ENCODE measurements around the gene PTPN3.

Gene PTPN3

GRCh38 chr9:109453210-109453842 lies 44.8 kb downstream of the PTPN3 start:
- DNase-seq (ENCODE audit: low read depth in 2 of 2), result no peak

DNA sequence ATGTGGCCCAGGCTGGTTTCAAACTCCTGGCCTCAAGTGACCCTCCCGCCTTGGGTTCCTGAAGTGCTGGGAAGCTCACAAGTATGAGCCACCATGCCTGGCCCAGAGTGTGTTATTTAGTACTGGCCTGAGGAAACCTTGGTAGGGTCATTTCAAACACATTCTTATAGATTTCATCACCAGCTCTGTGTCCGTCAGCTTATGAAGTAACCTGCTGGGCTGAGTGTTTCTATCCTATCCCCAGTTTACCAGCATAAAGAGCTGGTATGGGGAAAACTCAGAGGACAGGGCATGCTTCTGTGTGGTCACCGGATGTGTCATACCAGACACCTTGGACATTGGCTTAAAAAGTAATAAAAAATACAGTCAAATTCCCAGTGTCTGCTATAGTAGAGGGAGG lies 45.3 kb downstream of the PTPN3 start:
- no peak for DNase-seq (ENCODE audit: low read depth in 2 of 2)

DNA sequence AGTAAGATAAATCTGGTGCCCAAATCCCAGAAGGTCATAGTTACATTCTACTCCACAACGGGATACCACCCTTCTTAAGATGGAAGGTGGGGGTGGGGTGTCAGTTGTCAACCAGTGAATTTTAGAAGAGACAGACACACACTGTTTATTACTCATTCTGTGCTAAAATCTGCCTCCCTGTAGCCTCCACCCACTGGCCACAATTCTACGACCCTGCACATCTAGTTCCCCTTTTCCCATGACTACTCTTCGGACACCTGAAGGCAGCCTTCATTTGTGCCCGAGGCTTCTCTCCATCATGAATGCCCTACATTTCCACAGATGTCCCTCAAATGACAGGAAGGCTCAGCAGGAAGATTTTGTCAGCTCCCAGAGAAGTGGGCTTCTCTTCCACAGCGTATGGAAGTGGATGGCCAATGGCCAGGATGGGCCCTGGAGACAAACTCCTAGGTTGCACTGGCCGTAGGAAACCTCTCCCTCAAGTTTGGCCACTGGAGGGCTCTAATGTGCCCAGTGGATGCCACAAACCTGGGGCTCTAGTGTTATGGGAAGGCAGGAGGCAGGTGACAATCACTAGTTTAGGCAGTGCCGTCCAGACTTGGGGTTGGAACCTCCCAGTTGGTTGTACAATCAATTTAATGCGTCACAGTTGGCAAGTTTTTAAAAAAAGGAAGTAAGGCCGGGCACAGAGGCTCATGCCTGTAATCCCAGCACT lies 46.6 kb downstream of the PTPN3 start:
- no peak for DNase-seq (ENCODE audit: low read depth in 2 of 2)

GRCh38 chr9:109450346-109450745 lies 47.8 kb downstream of the PTPN3 start:
- DNase-seq (ENCODE audit: low read depth in 2 of 2), result no peak

GRCh38 chr9:109449036-109449798 lies 48.9 kb downstream of the PTPN3 start:
- DNase-seq (ENCODE audit: low read depth in 2 of 2), result no peak

- DNase-seq (ENCODE audit: low read depth in 2 of 2), result no peak
Observed at GRCh38 chr9:109448223-109448622, 49.9 kb downstream of the PTPN3 start.

DNA sequence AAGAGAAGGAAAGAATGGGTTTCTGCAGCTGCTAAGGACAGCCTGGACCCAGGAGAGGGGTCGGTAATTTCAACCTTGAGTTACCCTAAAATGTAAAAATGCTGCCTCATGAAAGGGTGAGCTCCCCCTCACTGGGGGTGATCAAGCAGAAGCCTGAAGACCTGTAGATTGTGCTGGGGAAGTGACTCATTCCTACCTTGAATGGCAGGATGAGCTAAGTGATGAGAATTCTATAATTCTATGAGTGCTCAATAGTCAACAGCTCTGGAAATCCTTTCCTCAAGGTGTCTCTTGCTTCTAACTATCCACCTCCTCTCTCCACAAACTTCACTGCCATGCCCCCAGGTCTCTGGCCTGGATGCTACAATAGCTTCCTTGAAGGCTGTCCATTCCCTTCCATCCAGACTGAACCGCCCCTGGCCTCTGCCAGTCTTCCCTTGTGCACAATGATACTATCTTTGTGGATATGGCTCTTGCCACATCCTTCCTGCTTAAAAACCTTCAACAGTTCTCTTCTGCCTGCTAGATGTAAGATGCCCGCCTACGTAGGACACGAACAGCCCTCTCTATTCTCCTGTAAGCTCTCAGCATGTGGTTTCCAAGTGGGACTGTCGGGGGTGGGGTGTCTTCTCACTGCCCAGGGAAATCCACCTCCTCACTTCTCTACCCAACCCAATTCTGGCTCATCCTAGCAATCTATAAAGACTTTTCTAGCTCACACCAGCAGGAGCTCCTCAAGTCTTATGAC lies 50.6 kb downstream of the PTPN3 start:
- no peak for DNase-seq (ENCODE audit: low read depth in 2 of 2)

DNA sequence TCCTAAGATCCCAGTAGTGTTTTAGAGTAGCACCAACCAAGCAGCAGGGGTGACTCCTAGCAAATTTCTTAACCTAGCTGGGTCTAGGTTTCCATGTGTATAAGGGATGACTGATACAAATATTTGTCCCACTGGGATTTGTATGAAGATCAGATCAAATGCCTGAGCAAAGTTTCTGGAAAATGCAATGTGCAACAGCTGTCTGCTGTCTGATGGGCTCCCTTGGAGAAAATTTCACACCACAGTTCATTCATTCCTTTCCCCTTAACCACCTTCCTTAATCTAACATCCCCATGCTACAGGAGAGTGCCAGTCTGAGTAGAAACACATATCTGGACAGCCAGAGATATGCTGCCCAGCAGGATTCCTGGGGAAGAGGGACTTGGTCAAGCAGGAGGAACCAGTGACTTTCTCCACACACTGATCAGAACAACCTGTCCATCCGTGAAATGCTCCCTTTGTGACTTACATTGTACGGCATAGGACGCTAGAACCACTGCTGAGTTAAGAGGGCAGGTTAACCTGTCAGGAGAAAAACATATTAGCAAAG lies 53.3 kb downstream of the PTPN3 start:
- DNase-seq (ENCODE audit: low read depth in 2 of 2), result no peak

- no peak for DNase-seq (ENCODE audit: low read depth in 2 of 2)
Observed at GRCh38 chr9:109442716-109443115, 55.4 kb downstream of the PTPN3 start.

GRCh38 chr9:109441296-109441695 lies 56.8 kb downstream of the PTPN3 start:
- no peak for DNase-seq (ENCODE audit: low read depth in 2 of 2)

DNA sequence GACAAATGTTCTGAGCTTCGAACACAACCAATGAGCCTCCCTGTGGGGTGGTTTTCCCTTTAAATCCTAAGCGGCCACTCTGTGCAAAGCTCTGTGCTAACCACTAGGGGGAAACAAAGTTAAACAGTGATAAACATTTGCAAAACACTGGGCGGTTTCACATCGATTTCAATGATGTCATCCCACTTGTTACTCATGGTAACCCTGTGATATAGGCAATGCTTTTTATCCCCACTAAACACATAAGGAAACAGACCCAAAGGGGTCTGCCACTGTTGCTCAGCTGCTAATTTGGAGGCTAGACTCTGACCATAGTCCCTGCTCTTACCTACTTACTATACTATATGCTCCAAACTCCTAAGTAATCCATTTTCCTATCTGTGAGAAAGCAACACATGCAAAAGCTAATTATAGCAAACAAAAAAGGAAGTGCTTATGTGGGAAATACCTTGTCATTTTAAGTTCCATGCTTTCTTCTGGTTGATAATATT lies 57.3 kb downstream of the PTPN3 start:
- DNase-seq (ENCODE audit: low read depth in 2 of 2), result peak in 1 of 2 donors; percentile 6

GRCh38 chr9:109440117-109440515 lies 58.0 kb downstream of the PTPN3 start:
- no peak for DNase-seq (ENCODE audit: low read depth in 2 of 2)

- DNase-seq (ENCODE audit: low read depth in 2 of 2), result no peak
Observed at GRCh38 chr9:109439378-109440116, 58.6 kb downstream of the PTPN3 start.

GRCh38 chr9:109437286-109437685 lies 60.8 kb downstream of the PTPN3 start:
- DNase-seq (ENCODE audit: low read depth in 2 of 2), result no peak

- DNase-seq (ENCODE audit: low read depth in 2 of 2), result no peak
Observed at GRCh38 chr9:109436071-109436470, 62.0 kb downstream of the PTPN3 start.

DNA sequence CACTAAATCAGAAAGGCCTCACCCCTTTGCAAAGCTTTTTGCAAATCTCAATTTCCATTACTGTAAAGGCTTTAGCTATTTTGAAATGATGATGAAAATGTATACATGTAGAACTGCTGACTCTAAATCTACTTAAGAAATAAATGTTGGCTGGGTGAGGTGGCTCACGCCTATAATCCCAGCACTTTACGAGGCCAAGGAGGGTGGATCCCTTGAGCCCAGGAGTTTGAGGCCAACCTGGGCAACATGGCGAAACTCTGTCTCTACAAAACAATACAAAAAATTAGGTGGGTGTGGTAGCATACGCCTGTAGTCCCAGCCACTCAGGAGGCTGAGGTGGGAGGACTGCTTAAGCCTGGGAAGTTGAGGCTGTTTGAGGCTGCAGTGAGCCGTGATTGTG lies 64.6 kb downstream of the PTPN3 start:
- no peak for DNase-seq (ENCODE audit: low read depth in 2 of 2)

- no peak for DNase-seq (ENCODE audit: low read depth in 2 of 2)
Observed at GRCh38 chr9:109430231-109430630, 67.9 kb downstream of the PTPN3 start.

GRCh38 chr9:109428854-109429253 lies 69.3 kb downstream of the PTPN3 start:
- DNase-seq (ENCODE audit: low read depth in 2 of 2), result no peak

- DNase-seq (ENCODE audit: low read depth in 2 of 2), result no peak
Observed at GRCh38 chr9:109427886-109428285, 70.2 kb downstream of the PTPN3 start.

DNA sequence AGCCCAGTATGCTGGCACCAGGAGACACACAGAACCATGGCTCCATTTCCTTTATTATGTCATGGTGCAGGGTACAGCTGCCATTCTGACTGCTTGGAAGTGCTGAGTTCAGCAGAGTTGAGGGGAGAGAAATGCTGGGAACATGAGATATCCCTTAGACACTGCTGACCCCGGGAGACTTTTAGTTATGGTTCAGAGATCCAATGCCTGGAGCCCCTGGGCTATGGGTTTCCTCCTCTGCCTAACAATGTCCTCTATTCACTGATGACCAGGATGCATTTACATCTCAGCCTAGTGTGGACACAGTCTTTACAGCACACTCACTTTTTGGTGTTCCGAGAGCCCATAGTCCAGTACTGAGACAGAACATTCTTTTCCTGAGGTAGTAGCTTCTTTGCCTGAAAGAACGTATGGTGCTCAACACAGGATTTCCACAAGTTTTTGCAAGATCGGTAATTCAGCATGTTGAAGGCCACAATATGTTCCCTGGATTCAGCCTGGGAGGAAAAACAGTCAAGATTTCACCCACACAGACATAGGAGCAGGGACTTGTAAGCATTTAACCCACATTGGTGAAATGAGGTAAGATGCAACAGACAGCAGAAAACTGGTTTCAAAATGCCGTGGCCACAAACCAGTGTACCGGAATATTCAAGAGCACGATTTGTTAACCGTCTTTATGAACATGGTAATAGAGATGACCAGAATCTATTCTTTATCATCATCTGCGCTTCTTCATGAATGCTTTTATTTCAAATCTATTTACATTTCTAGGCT lies 71.3 kb downstream of the PTPN3 start:
- no peak for DNase-seq (ENCODE audit: low read depth in 2 of 2)
